GM12891 (cell line): ENCODE data around the gene FAM53A.
"Not testable (repeated sequence)": the region's sequence is repeated elsewhere in the genome, so short reads cannot be mapped to it uniquely, and the experiment has no call there.

Experiments
- DNase-seq: peaks from one replicate; pipeline ENCODE4 v3.0.0; 2011; ENCODE audit warnings: low spot score; ENCODE audit not compliant: insufficient read length
- FAIRE-seq: peaks from 2 replicates; lab custom pipeline; 2011; peaks lifted over from hg19 to GRCh38; lab: Jason Lieb, UNC
- PAX5 ChIP-seq: IDR thresholded peaks from 2 replicates; pipeline ENCODE4 v1.6.1; 2011; ENCODE audit warnings: low read length, moderate library complexity, mild to moderate bottlenecking; ENCODE audit not compliant: insufficient read depth, severe bottlenecking
- POLR2A ChIP-seq: IDR thresholded peaks from 2 replicates; pipeline ENCODE4 v1.6.1; 2011; ENCODE audit warnings: low read depth, low read length, control low read depth
- POLR2AphosphoS5 ChIP-seq: IDR thresholded peaks from 2 replicates; pipeline ENCODE4 v1.6.1; 2011; ENCODE audit warnings: low read depth, low read length, control low read depth
- POU2F2 ChIP-seq: IDR thresholded peaks from 2 replicates; pipeline ENCODE4 v1.6.1; 2011; ENCODE audit warnings: low read depth, mild to moderate bottlenecking, control low read depth, low read length, moderate library complexity
- SPI1 ChIP-seq: IDR thresholded peaks from 2 replicates; pipeline ENCODE4 v1.6.1; 2011; ENCODE audit warnings: low read depth, low read length, control low read depth
- TAF1 ChIP-seq: IDR thresholded peaks from 2 replicates; pipeline ENCODE4 v1.6.1; 2011; ENCODE audit warnings: low read depth, low read length, control low read depth

The FAM53A gene

DNA sequence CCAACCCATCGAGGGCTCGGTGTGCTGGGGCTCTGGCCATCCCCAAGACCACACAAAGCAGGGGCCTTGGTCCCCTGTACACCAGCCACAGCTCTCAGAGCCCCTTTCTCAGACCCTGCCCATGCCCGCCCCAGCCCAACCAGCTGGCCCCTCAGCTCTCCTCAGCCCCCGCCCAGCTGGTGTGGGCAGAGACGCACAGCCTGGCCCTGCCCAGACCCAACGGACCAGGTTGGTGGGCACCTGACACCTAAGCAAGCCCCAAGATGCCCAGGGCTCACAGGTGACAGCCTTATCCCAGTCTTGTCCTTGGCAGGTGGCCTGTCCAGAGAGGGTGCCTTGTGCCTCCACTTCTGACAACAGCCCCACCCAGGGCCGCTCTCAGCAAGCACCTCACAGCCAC, 42.4 kb downstream of the FAM53A start:
- TF ChIP-seq TAF1 (no peak), SPI1 (no peak), PAX5 (no peak), POLR2AphosphoS5 (no peak), POU2F2 (no peak), POLR2A (no peak)
- DNase-seq (no peak), FAIRE-seq (no peak)

DNA sequence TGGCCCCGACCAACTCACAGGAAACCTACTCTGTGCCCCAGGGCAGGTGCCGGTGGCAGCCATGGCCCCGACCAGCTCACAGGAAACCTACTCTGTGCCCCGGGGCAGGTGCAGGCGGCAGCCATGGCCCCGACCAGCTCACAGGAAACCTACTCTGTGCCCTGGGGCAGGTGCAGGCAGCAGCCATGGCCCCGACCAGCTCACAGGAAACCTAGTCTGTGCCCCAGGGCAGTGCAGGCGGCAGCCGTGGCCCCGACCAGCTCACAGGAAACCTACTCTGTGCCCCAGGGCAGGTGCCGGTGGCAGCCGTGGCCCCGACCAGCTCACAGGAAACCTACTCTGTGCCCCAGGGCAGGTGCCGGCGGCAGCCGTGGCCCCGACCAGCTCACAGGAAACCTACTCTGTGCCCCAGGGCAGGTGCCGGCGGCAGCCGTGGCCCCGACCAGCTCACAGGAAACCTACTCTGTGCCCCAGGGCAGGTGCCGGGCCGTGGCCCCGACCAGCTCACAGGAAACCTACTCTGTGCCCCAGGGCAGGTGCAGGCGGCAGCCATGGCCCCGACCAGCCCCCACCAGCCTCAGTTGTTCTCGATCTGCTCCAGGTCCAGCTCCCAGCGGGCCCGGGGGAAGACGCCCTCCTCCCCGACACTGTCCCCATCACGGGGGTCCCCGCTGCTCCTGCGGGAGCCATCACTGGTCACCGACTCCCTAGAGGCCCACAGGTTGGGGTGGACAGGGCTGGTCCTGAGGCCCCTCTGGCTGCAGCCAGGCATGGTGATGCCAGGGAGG, 43.2 kb downstream of the FAM53A start:
- not testable (repeated sequence) for FAIRE-seq

DNA sequence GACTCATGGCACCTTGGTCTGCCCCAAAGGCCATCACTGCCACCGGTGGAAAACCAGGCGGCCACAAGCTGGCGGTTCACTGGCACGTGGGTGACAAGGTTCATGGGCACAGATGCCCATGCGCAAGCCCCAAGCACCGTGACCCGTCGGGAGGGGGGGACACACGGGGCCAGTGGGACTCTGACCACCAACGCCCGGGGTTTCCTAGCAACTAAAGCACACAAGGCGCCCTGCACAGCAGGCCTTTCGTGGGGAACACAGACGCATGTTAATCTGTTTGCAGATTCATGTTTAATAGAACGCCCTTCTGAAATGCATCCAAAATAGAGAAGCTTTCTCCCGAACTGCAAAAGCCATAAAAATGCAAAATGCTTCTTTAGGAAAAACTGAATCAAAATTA, 43.9 kb downstream of the FAM53A start:
- TF ChIP-seq TAF1 (no peak), POU2F2 (no peak), POLR2AphosphoS5 (no peak), SPI1 (no peak), POLR2A (no peak)
- FAIRE-seq (no peak), DNase-seq (no peak)

More for the DNA sequence above, 43.2 kb downstream of the FAM53A start:
- not testable (repeated sequence) for DNase-seq

DNA sequence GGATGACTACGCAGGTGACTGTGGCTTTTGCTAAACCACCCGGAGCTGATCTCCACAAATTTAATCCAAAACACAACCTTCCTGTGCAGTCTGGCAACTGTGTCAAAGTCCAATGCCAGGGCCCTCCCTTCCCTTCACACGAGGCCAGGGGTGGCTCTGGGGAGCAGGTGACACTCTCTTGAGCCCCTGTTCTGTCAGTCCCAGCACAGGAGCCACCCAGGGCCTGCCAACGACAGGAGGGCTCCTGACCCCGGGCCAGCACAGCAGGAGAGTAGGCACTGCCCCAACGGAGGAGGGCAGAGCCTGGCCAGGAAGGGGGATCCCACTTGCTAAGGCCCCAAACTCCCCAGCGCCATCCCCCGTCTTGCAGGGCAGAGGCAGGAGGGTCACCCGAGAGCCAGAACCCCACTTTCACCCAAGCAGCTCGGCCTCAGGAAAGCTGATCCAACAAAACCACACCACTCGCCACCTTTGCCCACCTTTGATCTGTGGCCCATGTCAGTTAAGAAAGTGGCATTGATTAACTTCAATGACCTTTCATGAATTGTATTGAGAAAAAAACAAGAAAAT, 44.7 kb downstream of the FAM53A start:
- TF ChIP-seq TAF1 (no peak), POLR2A (no peak)
- FAIRE-seq = no peak
- DNase-seq = no peak

DNA sequence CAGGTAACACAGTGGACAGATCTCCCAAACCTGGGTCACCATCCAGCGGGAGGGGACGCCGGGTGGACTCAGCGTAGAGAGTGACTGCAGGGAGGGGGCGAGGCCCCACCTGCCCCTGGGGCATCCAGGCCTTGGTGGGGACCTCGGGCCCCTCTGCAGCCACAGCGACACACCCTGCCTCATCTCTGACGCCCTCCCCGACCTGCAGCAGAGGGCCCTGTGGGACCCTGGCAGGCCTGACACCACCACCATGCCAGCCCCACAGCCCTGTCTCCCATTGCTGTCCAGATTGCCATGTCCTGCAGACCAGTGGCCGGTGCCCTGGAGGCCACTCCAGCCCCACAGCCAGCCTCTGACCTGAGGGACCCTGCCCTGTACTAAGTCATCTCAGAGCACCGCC, 45.2 kb downstream of the FAM53A start:
- DNase-seq (no peak), FAIRE-seq (no peak)
- TF ChIP-seq POLR2A (no peak), SPI1 (no peak), PAX5 (no peak), TAF1 (no peak), POU2F2 (no peak), POLR2AphosphoS5 (no peak)

DNA sequence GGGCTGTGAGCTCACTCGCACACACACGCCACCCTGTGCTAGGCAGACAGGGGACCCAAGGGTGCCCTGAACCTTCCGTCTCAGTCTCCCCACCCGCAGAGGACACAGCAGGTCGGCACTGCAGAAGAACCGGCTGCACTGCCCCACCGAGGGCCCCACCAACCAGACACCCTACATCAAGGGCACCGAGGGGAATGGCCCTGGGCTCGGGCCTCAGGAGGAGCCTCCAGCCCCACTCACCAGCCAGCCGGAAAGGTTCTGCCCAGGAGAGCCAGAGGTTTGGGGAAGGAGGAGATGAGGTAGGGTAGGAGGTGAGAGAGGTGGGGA, 45.9 kb downstream of the FAM53A start:
- no peak for TF ChIP-seq POLR2A
- TF ChIP-seq POLR2AphosphoS5 = no peak
- no peak for TF ChIP-seq TAF1
- no peak for TF ChIP-seq PAX5
- FAIRE-seq = no peak
- no peak for DNase-seq

DNA sequence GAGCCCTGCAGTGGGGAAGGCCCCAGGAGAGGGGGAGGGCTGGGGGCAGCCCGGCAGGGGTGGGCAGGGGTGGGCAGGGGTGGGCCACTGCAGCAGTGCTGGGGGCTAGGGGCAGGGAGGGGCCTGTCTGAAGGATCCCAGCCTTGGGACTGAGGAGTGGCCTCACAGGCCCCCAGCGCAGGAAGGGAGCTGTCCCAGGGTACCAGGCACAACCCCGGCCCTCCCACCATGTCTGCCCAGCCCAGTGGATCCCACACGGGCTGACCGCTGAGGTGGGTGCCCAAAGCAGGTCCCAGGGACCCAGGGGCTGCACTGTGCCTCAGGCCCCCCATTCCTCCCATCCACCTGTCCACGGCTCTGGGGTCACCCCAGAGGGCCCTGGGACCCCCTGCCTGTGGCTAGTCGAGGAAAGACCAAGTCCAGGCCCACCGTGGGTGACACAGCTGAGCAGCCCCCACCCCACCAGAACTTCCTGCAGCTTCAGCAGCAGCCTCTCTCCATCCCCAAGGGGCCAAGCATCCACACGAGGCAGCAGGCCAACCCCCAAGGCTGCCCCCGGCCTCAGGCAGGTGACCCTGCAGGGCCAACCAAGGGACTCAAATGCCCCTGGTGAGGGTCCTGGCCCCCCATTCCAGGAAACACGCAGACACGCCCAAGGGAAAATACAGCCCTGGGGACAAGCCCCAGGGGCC, 46.4 kb downstream of the FAM53A start:
- DNase-seq (no peak), FAIRE-seq (no peak)
- TF ChIP-seq PAX5 = no peak
- no peak for TF ChIP-seq POU2F2
- TF ChIP-seq TAF1 = no peak
- no peak for TF ChIP-seq SPI1
- no peak for TF ChIP-seq POLR2AphosphoS5
- no peak for TF ChIP-seq POLR2A

DNA sequence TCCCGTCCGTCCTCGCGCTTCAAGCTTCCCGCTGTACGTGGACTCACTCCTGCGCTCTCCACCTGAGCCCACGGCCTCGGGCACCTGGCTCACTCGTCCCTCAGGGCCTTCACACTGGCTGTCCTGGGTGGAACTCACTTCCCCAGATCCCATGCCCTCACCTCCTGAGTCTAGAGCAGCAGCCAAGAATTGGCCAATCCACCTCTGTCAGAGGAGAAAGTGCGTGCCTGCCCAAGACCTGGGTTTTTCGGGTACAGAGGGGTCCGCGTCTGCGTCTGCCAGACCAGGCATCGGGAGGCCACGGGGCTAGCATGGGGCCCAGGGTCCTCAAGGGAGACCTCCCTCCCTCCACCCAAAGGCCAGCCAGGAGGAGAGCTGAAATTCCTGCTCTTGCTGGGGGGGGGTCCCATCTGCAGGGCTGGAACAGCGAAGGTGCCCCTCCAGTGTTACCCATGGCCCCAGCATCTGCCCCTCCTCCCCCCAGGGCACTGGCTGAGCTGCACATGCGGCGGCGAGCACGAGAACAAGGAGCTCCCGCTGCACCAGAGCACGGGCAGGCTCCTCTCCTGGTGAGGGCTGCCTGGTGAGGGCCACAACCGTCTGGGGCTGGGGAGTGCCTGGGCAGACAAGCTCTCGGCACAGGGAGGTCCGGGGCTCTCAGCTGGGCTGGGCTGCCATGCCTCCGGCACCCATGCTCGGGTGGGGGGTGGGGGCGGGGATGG, 47.5 kb downstream of the FAM53A start:
- TF ChIP-seq SPI1 (no peak), PAX5 (no peak), POLR2AphosphoS5 (no peak)

DNA sequence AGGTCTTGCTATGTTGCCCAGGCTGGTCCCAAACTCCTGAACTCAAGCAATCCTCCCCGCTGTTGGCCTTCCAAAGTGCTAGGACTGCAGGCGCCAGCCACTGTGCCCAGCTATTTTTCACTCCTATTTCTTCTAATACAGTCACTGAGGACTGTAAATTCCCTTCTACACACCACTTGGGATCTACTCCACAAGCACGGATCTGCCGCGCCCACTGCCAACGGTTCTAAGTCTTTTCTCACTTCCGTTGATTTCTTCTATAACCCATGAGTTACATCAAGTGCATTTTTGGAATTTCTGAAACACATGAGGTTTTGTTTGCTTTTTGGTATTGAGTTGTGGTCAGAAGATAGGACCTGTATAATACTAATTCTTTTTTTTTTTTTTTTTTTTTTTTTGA, 48.6 kb downstream of the FAM53A start:
- no peak for DNase-seq
- TF ChIP-seq PAX5 (no peak), TAF1 (no peak), POLR2A (no peak), POLR2AphosphoS5 (no peak)
- FAIRE-seq = no peak

More for the DNA sequence above, 47.5 kb downstream of the FAM53A start:
- FAIRE-seq (no peak), DNase-seq (no peak)

DNA sequence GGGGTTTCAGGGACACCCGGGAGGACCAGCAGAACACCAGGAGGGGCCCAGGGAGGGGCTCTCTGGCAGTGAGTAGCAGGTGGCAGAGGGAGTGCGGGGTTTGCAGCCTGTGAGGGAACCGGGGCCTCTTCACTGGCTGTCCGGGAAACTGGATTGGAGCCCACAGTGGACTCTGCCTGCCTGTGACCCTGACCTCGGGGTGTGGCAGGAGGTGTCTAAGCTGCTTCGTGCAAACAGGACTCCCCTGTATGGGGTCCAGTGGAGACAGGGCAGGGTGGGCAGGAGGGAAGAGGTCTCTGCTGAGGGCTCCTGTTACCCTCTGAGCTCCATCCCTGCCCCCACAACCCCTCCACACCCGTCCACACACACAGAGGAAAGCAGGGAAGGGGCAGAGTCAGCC, 50.1 kb downstream of the FAM53A start:
- DNase-seq = no peak

More for the DNA sequence above, 50.1 kb downstream of the FAM53A start:
- TF ChIP-seq TAF1 (no peak), PAX5 (no peak), POU2F2 (no peak), SPI1 (no peak), POLR2A (no peak), POLR2AphosphoS5 (no peak)
- FAIRE-seq = no peak
